Fibroblast of mammary gland (primary cell): Measurements from ENCODE around the gene OPRL1.

Source experiments
- DNase-seq: peaks from one replicate; pipeline ENCODE4 v3.0.0-alpha.2; 2010; ENCODE audit warnings: low read depth
- H3K4me3 ChIP-seq: 2 replicates; pipeline ENCODE4 v1.5.1; 2011; ENCODE audit warnings: low read depth, mild to moderate bottlenecking, low read length, moderate library complexity; ENCODE audit not compliant: control insufficient read depth
- TF ChIP-seq, protein P1 (sequence below): conservative IDR thresholded peaks from 2 replicates; pipeline ENCODE4 v1.5.1; 2011; ENCODE audit warnings: low read depth, low read length, inconsistent platforms; ENCODE audit not compliant: control insufficient read depth, insufficient read depth

Gene OPRL1

DNA sequence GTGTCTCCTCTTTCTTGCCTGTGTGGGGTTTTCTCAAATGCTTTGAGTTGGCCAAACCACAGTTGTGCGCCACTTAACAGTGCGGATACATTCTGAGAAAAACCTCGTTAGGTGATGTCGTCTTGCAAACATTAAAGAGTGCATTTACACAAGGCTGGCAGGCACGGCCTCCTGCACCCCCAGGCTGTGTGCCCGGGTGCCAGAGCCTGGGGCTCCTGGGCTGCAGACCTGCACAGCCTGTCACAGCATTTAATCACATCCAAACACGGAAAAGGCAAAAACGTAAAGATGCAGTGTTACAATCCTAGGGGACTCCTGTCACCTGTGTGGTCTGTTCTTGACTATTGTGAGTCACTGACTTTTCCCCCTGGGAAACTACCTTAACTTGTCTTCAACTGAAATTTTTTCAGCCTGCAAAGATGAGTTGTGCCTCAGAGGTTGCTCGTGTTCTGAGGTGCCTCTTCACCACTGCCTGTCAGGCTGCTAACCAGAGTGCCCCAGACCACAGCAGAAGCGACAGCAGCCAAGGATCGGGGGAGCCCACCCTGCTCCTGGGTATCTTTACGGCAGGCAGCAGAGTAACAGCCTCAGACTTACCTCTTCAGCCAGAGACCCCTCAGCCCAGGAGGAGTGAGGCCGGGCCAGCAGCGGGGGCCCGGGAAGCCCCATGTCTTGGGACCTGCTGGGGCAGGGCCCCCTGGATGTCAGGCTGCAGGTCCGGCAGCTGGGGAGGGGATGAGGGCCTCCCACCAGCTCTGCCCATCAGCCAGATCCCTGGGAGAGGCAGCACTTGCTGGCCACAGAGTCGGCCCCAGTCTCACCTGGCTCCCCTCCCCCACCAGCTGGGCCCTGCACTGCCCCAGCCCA lies 44.6 kb upstream of the OPRL1 start:
- DNase-seq, result no peak
- H3K4me3 ChIP-seq, result no peak overlapping the region
- TF ChIP-seq, protein P1, sequence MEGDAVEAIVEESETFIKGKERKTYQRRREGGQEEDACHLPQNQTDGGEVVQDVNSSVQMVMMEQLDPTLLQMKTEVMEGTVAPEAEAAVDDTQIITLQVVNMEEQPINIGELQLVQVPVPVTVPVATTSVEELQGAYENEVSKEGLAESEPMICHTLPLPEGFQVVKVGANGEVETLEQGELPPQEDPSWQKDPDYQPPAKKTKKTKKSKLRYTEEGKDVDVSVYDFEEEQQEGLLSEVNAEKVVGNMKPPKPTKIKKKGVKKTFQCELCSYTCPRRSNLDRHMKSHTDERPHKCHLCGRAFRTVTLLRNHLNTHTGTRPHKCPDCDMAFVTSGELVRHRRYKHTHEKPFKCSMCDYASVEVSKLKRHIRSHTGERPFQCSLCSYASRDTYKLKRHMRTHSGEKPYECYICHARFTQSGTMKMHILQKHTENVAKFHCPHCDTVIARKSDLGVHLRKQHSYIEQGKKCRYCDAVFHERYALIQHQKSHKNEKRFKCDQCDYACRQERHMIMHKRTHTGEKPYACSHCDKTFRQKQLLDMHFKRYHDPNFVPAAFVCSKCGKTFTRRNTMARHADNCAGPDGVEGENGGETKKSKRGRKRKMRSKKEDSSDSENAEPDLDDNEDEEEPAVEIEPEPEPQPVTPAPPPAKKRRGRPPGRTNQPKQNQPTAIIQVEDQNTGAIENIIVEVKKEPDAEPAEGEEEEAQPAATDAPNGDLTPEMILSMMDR, result no peak

DNA sequence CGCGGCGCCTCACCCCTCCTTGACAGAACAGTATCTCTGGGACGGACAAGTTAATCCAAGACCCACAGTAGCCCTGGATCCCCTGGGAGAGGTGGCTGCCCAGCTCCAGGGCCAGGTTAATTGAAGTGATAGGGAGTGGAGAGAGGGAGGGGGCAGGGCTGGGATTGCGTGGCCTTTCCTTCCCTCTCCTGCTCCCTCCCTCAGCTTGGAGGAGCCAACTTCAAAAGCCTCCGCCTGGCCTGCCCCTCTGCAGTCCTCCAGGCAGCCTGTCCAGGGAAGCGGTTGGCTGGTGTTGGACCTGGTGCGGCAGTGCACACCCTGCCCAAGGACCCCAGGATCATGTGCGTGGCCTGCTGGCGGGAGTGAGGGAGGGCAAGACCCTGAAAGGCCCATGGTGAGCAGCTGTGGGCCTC lies 43.9 kb upstream of the OPRL1 start, which contains the start of gene C20orf204:
Gene C20orf204, plus strand, starts transcription at position 250 of the 413 bp plus-strand sequence. Its CDS starts 142 bp downstream, at position 392.
- TF ChIP-seq, protein P1, result no peak
- DNase-seq, result no peak
- H3K4me3 ChIP-seq, result no peak within 1 kb of the TSS

DNA sequence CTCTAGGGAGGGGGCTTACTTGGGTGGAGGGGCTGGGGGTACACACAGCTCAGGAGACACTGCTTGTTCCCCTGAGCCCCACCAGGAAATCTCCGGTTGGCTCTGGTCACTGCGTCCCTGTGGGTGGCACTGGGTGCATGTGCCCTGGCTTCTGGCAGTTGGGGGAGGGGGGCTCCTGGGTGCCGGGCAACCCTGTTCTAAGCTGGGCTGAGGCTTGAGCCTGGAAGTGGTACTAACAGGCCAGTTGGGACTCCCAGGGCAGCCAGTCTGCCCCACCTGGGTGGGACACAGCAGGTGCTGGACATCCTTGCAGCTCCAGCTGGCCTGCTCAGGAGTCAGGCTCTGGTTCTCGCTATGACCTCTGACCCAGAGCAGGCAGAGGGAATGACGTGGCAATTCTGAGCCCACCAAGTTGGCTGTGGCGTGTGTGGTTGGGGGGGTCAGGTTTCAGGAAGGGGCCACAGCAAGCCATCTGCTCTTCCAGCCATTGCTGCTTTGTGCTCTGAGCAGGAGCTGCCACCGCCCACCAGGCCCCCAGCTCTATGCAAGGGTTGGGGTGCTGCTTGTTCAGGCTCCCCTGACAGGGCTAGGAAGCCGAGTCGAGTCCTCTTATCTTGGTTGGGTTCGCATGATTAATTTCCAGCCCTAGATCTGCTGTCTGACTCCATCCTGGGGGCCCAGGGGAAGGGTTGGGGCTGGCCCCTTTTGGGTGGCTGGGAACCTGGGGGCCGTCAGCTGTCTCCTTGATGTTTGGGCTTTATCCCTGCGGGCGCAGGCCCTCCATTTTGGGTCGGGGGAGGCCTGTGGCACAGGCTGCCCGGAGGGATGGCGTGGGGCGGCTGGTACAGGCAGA lies 43.3 kb upstream of the OPRL1 start:
- peak; percentile 17 for DNase-seq
- TF ChIP-seq, protein P1, result no peak
- no peak overlapping the region for H3K4me3 ChIP-seq

DNA sequence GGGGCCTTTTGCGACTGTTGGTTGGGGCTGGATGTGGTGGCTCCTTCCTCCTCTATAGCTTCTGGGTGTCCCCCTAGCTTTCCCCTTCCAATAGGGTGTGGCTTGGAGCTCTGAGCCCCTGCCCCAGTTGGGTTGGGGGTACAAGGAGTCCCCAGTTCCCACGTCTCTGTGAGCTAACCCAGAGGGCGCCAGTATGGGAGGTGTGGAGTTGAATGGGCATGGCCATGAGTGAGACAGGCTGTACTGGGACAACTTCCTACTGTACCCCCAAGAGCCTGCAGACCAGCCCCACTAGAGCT lies 42.7 kb upstream of the OPRL1 start:
- H3K4me3 ChIP-seq, result no peak overlapping the region
- TF ChIP-seq, protein P1, result no peak
- DNase-seq, result no peak

DNA sequence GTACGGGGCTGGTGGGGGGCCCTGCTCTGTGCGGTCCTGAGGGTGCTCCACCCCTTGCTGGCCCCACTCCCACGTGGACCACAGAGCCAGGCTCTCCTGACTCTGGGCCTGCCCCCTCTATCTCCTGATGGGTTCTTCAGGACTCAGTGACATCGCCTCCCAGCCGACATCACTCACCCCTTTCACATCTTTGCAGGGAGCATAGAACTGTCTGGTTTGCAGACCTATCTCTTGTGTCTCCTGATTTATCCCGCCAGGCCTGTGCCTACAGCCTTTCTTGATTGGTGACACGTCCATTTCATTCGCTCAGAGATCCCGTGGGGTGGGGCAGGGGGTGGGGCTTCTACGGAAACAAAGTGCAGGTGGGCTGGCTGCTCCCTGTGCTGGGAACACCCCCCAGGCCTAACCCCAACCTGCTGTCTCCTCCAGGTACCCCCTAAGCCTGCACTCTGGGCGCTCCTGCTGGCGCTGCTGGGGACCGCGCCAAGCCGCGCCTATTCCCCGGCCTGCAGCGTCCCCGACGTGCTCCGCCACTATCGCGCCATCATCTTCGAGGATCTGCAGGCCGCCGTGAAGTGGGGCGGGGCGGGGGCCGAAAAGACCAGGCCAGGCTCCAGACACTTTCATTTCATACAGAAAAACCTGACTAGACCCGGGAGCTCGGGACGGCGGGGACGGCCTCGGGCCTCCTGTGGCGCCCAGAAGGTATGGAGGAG lies 42.2 kb upstream of the OPRL1 start:
- H3K4me3 ChIP-seq, result no peak overlapping the region
- no peak for DNase-seq
- TF ChIP-seq, protein P1, result no peak

DNA sequence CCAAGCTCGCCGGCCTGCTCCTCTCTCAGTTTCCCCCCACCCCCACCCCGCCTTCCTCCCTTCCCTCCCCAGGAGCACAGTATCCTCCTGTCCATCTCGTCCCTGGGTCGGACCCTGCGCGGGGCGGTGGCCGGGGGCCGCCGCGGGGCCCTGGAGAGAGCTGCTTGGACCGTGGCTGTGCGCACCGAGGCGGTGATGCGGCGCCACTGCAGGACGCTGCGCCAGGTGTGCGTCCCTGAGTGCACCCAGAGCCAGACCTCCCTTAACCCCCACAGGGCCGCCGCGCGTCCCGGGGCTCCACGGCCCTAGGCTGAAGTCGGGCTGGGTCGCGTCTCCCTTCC lies 41.7 kb upstream of the OPRL1 start:
- no peak for DNase-seq
- TF ChIP-seq, protein P1, result no peak
- no peak overlapping the region for H3K4me3 ChIP-seq
